Muscle layer of duodenum (tissue), 2 donors: ENCODE measurements around the gene PRIM2.
"Not testable (repeated sequence)": the region's sequence is repeated elsewhere in the genome, so short reads cannot be mapped to it uniquely, and the experiment has no call there.

Source experiments
- H3K27ac ChIP-seq: one replicate; pipeline ENCODE4 v1.7.0; 2013; ENCODE audit warnings: mild to moderate bottlenecking, low read length
- H3K27me3 ChIP-seq: one replicate; pipeline ENCODE4 v1.7.0; 2013; ENCODE audit warnings: low read depth, mild to moderate bottlenecking, control low read depth, low read length
- H3K36me3 ChIP-seq, 2 donors: one replicate each; pipeline ENCODE4 v1.7.0; 2013; ENCODE audit warnings: low read length in 2 of 2, control low read depth in 1 of 2, mild to moderate bottlenecking in 1 of 2; ENCODE audit not compliant: insufficient read depth in 2 of 2, control insufficient read depth in 1 of 2
- H3K4me1 ChIP-seq, 2 donors: one replicate each; pipeline ENCODE4 v1.7.0; 2013; ENCODE audit warnings: low read length in 2 of 2, mild to moderate bottlenecking in 2 of 2, control low read depth in 1 of 2, moderate library complexity in 1 of 2; ENCODE audit not compliant: insufficient read depth in 2 of 2, control insufficient read depth in 1 of 2
- H3K4me3 ChIP-seq, 2 donors: one replicate each; pipeline ENCODE4 v1.7.0; 2013; ENCODE audit warnings: low read length in 2 of 2, low read depth in 1 of 2, mild to moderate bottlenecking in 1 of 2
- H3K9me3 ChIP-seq, 2 donors: one replicate each; pipeline ENCODE4 v1.7.0; 2013; ENCODE audit warnings: low read length in 2 of 2, control low read depth in 1 of 2, mild to moderate bottlenecking in 1 of 2; ENCODE audit not compliant: control insufficient read depth in 1 of 2
- donor health status: healthy.

PRIM2 gene

GRCh38 chr6:57572119-57572518, 254.7 kb downstream of the PRIM2 start:
- not testable (repeated sequence) for H3K27ac ChIP-seq, H3K4me3 ChIP-seq, H3K27me3 ChIP-seq, H3K36me3 ChIP-seq, H3K9me3 ChIP-seq, H3K4me1 ChIP-seq

GRCh38 chr6:57572844-57573243, 255.4 kb downstream of the PRIM2 start:
- H3K9me3 ChIP-seq, result not testable (repeated sequence)

GRCh38 chr6:57577023-57577422, 259.6 kb downstream of the PRIM2 start:
- H3K4me1 ChIP-seq, H3K27ac ChIP-seq, H3K4me3 ChIP-seq, H3K27me3 ChIP-seq, H3K9me3 ChIP-seq, H3K36me3 ChIP-seq: not testable (repeated sequence)

More at GRCh38 chr6:57572844-57573243, 255.4 kb downstream of the PRIM2 start:
- not testable (repeated sequence) for H3K4me3 ChIP-seq, H3K4me1 ChIP-seq, H3K27me3 ChIP-seq, H3K36me3 ChIP-seq, H3K27ac ChIP-seq

- not testable (repeated sequence) for H3K27ac ChIP-seq, H3K4me3 ChIP-seq, H3K36me3 ChIP-seq, H3K4me1 ChIP-seq, H3K9me3 ChIP-seq, H3K27me3 ChIP-seq
Observed at GRCh38 chr6:57579489-57579888, 262.1 kb downstream of the PRIM2 start.

GRCh38 chr6:57581586-57581985, 264.2 kb downstream of the PRIM2 start:
- not testable (repeated sequence) for H3K4me1 ChIP-seq, H3K36me3 ChIP-seq, H3K4me3 ChIP-seq, H3K9me3 ChIP-seq, H3K27ac ChIP-seq, H3K27me3 ChIP-seq

- H3K36me3 ChIP-seq, H3K4me3 ChIP-seq, H3K4me1 ChIP-seq, H3K27me3 ChIP-seq, H3K9me3 ChIP-seq, H3K27ac ChIP-seq: not testable (repeated sequence)
Observed at GRCh38 chr6:57601105-57601504, 283.7 kb downstream of the PRIM2 start.

- not testable (repeated sequence) for H3K27me3 ChIP-seq, H3K4me1 ChIP-seq, H3K36me3 ChIP-seq, H3K27ac ChIP-seq, H3K9me3 ChIP-seq, H3K4me3 ChIP-seq
Observed at GRCh38 chr6:57605303-57605702, 287.9 kb downstream of the PRIM2 start.

- not testable (repeated sequence) for H3K36me3 ChIP-seq, H3K4me1 ChIP-seq, H3K4me3 ChIP-seq, H3K27me3 ChIP-seq, H3K27ac ChIP-seq, H3K9me3 ChIP-seq
Observed at GRCh38 chr6:57606331-57606730, 288.9 kb downstream of the PRIM2 start.

GRCh38 chr6:57610612-57611011, 293.2 kb downstream of the PRIM2 start:
- not testable (repeated sequence) for H3K4me1 ChIP-seq

GRCh38 chr6:57618959-57619358, 301.5 kb downstream of the PRIM2 start:
- not testable (repeated sequence) for H3K27me3 ChIP-seq, H3K4me1 ChIP-seq, H3K27ac ChIP-seq, H3K9me3 ChIP-seq, H3K4me3 ChIP-seq, H3K36me3 ChIP-seq

More at GRCh38 chr6:57610612-57611011, 293.2 kb downstream of the PRIM2 start:
- not testable (repeated sequence) for H3K27ac ChIP-seq, H3K4me3 ChIP-seq, H3K27me3 ChIP-seq, H3K9me3 ChIP-seq, H3K36me3 ChIP-seq

GRCh38 chr6:57631773-57632172, 314.3 kb downstream of the PRIM2 start:
- not testable (repeated sequence) for H3K4me1 ChIP-seq, H3K27ac ChIP-seq, H3K36me3 ChIP-seq, H3K4me3 ChIP-seq, H3K9me3 ChIP-seq, H3K27me3 ChIP-seq

GRCh38 chr6:57658526-57658925, 341.1 kb downstream of the PRIM2 start:
- not testable (repeated sequence) for H3K9me3 ChIP-seq, H3K4me3 ChIP-seq, H3K27ac ChIP-seq, H3K36me3 ChIP-seq, H3K4me1 ChIP-seq, H3K27me3 ChIP-seq

- not testable (repeated sequence) for H3K36me3 ChIP-seq, H3K4me3 ChIP-seq, H3K27me3 ChIP-seq, H3K4me1 ChIP-seq, H3K27ac ChIP-seq, H3K9me3 ChIP-seq
Observed at GRCh38 chr6:57659794-57660193, 342.4 kb downstream of the PRIM2 start.
